Mucosa of rectum (tissue), 2 donors: ENCODE data around the gene CLDN15.

Source experiments
- H3K27ac ChIP-seq, 2 donors: one replicate each; pipeline ENCODE4 v1.7.0; 2013; ENCODE audit warnings: inconsistent platforms in 2 of 2, low read depth in 2 of 2, low read length in 2 of 2
- H3K27me3 ChIP-seq, 2 donors: one replicate each; pipeline ENCODE4 v1.7.0; 2013; ENCODE audit warnings: low read length in 2 of 2; ENCODE audit not compliant: control insufficient read depth in 2 of 2, insufficient read depth in 2 of 2
- H3K36me3 ChIP-seq, 2 donors: one replicate each; pipeline ENCODE4 v1.7.0; 2013; ENCODE audit warnings: low read length in 2 of 2; ENCODE audit not compliant: control insufficient read depth in 2 of 2, insufficient read depth in 2 of 2
- H3K4me1 ChIP-seq, 2 donors: one replicate each; pipeline ENCODE4 v1.7.0; 2013; ENCODE audit warnings: low read length in 2 of 2, mild to moderate bottlenecking in 1 of 2; ENCODE audit not compliant: control insufficient read depth in 2 of 2, insufficient read depth in 2 of 2
- H3K4me3 ChIP-seq, 2 donors: one replicate each; pipeline ENCODE4 v1.7.0; 2013; ENCODE audit warnings: low read length in 2 of 2
- H3K9ac ChIP-seq, 2 donors: one replicate each; pipeline ENCODE4 v1.7.0; 2013; ENCODE audit warnings: low read length in 2 of 2, low read depth in 1 of 2, mild to moderate bottlenecking in 1 of 2
- H3K9me3 ChIP-seq, 2 donors: one replicate each; pipeline ENCODE4 v1.7.0; 2013; ENCODE audit warnings: low read length in 2 of 2; ENCODE audit not compliant: control insufficient read depth in 2 of 2
- donor health status: healthy.
- donor health status: Normal muscosa, but diverticular disease.

Gene CLDN15

GRCh38 chr7:101244375-101245146 lies 7.0 kb upstream of the CLDN15 start, which contains the start of gene FIS1:
FIS1 (minus strand) TSS chr7:101245081; CDS start chr7:101245004, 77 bp downstream.
- H3K4me3 ChIP-seq, result peak within 1 kb of the TSS; percentile 99 to 100
- peaks cover 17 to 21% of the 10 kb centered on the region in 2 donors for H3K4me1 ChIP-seq
- peak within 1 kb of the TSS; percentile 98 to 99 for H3K27ac ChIP-seq
- H3K27me3 ChIP-seq, result no peaks in the 10 kb centered on the region
- peaks cover 18 to 23% of the 10 kb centered on the region in 2 donors for H3K36me3 ChIP-seq
- peak within 1 kb of the TSS; percentile 96 to 98 for H3K9ac ChIP-seq
- no peaks in the 10 kb centered on the region for H3K9me3 ChIP-seq

GRCh38 chr7:101243646-101244374 lies 6.2 kb upstream of the CLDN15 start:
- peak overlapping the region; percentile 96 to 98 for H3K9ac ChIP-seq
- H3K4me1 ChIP-seq, result peaks cover 17 to 21% of the 10 kb centered on the region in 2 donors
- H3K9me3 ChIP-seq, result no peaks in the 10 kb centered on the region
- no peaks in the 10 kb centered on the region for H3K27me3 ChIP-seq
- peak overlapping the region; percentile 98 to 99 for H3K27ac ChIP-seq
- peaks cover 23 to 25% of the 10 kb centered on the region in 2 donors for H3K36me3 ChIP-seq
- peak overlapping the region; percentile 99 to 100 for H3K4me3 ChIP-seq

GRCh38 chr7:101241443-101242349 lies 4.1 kb upstream of the CLDN15 start:
- H3K4me3 ChIP-seq, result no peak overlapping the region
- peaks cover 26 to 40% of the 10 kb centered on the region in 2 donors for H3K4me1 ChIP-seq
- no peaks in the 10 kb centered on the region for H3K27me3 ChIP-seq
- no peak overlapping the region for H3K27ac ChIP-seq
- no peaks in the 10 kb centered on the region for H3K9me3 ChIP-seq
- no peak overlapping the region for H3K9ac ChIP-seq
- peaks cover 24% of the 10 kb centered on the region in 2 donors for H3K36me3 ChIP-seq

- Histone ChIP-seq H3K36me3 (peaks cover 24% of the 10 kb centered on the region in 2 donors), H3K27ac (no peak overlapping the region)
Measured at GRCh38 chr7:101241015-101241363, 3.4 kb upstream of the CLDN15 start.

GRCh38 chr7:101240226-101241014 lies 2.8 kb upstream of the CLDN15 start:
- Histone ChIP-seq H3K4me3 (no peak overlapping the region), H3K27ac (no peak overlapping the region), H3K9ac (no peak overlapping the region), H3K9me3 (no peaks in the 10 kb centered on the region), H3K36me3 (peaks cover 24% of the 10 kb centered on the region in 2 donors), H3K4me1 (peaks cover 30 to 51% of the 10 kb centered on the region in 2 donors), H3K27me3 (no peaks in the 10 kb centered on the region)

More at GRCh38 chr7:101241015-101241363, 3.4 kb upstream of the CLDN15 start:
- no peaks in the 10 kb centered on the region for H3K27me3 ChIP-seq
- no peaks in the 10 kb centered on the region for H3K9me3 ChIP-seq
- H3K9ac ChIP-seq, result no peak overlapping the region
- peaks cover 27 to 46% of the 10 kb centered on the region in 2 donors for H3K4me1 ChIP-seq
- H3K4me3 ChIP-seq, result no peak overlapping the region

GRCh38 chr7:101239951-101240220 lies 2.3 kb upstream of the CLDN15 start:
- H3K27me3 ChIP-seq, result no peaks in the 10 kb centered on the region
- peak overlapping the region in 1 of 2 donors; percentile 26 for H3K27ac ChIP-seq
- no peak overlapping the region for H3K9ac ChIP-seq
- H3K4me1 ChIP-seq, result peaks cover 30 to 52% of the 10 kb centered on the region in 2 donors
- no peak overlapping the region for H3K4me3 ChIP-seq
- peaks cover 24% of the 10 kb centered on the region in 2 donors for H3K36me3 ChIP-seq
- H3K9me3 ChIP-seq, result no peaks in the 10 kb centered on the region

- no peaks in the 10 kb centered on the region for H3K27me3 ChIP-seq
- H3K36me3 ChIP-seq, result peaks cover 24% of the 10 kb centered on the region in 2 donors
- H3K9me3 ChIP-seq, result no peaks in the 10 kb centered on the region
- no peak overlapping the region for H3K9ac ChIP-seq
- H3K4me3 ChIP-seq, result no peak overlapping the region
- peak overlapping the region in 1 of 2 donors; percentile 58 for H3K27ac ChIP-seq
- peaks cover 30 to 54% of the 10 kb centered on the region in 2 donors for H3K4me1 ChIP-seq
Measured at GRCh38 chr7:101239191-101239950, 1.8 kb upstream of the CLDN15 start.

GRCh38 chr7:101238226-101239182 lies 902 bp upstream of the CLDN15 start:
- Histone ChIP-seq H3K9ac (no peak overlapping the region), H3K36me3 (peaks cover 24% of the 10 kb centered on the region in 2 donors), H3K27ac (peak overlapping the region; percentile 58 to 84), H3K4me3 (no peak overlapping the region), H3K9me3 (no peaks in the 10 kb centered on the region), H3K27me3 (no peaks in the 10 kb centered on the region), H3K4me1 (peaks cover 23 to 47% of the 10 kb centered on the region in 2 donors)
